K562 (cell line): ENCODE results near the gene TSPAN18. TPM values are rescaled to one million over a fixed set of nuclear protein-coding genes. Genes with fewer than 3 reads are reported as not detected.

Experiments
- ATAC-seq: fragments of 200-7000 bp; cut with Tn5 transposase; 3 replicates; pipeline ENCODE4 v1.9.1; 2020; ENCODE audit warnings: moderate library complexity
- BruUV-seq: library from RNA; stranded (reverse); fragments of 400-500 nt; replicated peaks from 2 replicates; lab custom pipeline; 2021; lab: Mats Ljungman, UMichigan
- CTCF ChIA-PET: fragments of 300-600 bp; formaldehyde crosslinking; extraction: SDS; loops from one replicate; lab custom pipeline; 2021; ENCODE audit warnings: low intra/inter-chr PET ratio; lab: Yijun Ruan, JAX
- POLR2A ChIA-PET: fragments of 300-600, 350-650 bp; sonication (Branson Sonifier 250); formaldehyde crosslinking; extraction: SDS; loops from one replicate; lab custom pipeline; 2021; ENCODE audit warnings: antibody characterized with exemption, inconsistent platforms; lab: Yijun Ruan, JAX
- DNase-seq, 4 experiments: peaks; one replicate each; pipeline versions ENCODE4 v3.0.0 to v3.0.0-alpha.2; 2011 to 2018; ENCODE audit warnings: low spot score in 3 of 4, mixed read lengths in 3 of 4; ENCODE audit errors: extremely low read depth in 1 of 4
- FAIRE-seq: peaks from 2 replicates; lab custom pipeline; 2011; peaks lifted over from hg19 to GRCh38; lab: Jason Lieb, UNC
- H2AFZ ChIP-seq: 2 replicates; pipeline ENCODE4 v1.6.0; 2011; ENCODE audit warnings: low read depth, low read length, control low read depth, inconsistent platforms
- H3K27ac ChIP-seq: fragments of 200-600 bp; 3 replicates; pipeline ENCODE4 v1.8.0; 2011; ENCODE audit warnings: low read depth, mild to moderate bottlenecking, control low read depth, inconsistent platforms, low read length, moderate library complexity, mixed read lengths; ENCODE audit errors: extremely low read depth
- H3K27me3 ChIP-seq, 2 experiments: fragments of 300-600 bp in 1 of 2; 2 replicates in 1 of 2; 3 replicates in 1 of 2; pipeline versions ENCODE4 v1.6.0 to v1.8.0; 2011; ENCODE audit warnings: inconsistent platforms in 2 of 2, low read length in 2 of 2, mild to moderate bottlenecking in 1 of 2, mixed read lengths in 1 of 2, moderate library complexity in 1 of 2; ENCODE audit not compliant: control insufficient read depth in 2 of 2, insufficient read depth in 2 of 2
- H3K36me3 ChIP-seq: fragments of 300-600 bp; 3 replicates; pipeline ENCODE4 v1.8.0; 2011; ENCODE audit warnings: mild to moderate bottlenecking, low read length, inconsistent platforms; ENCODE audit not compliant: control insufficient read depth, insufficient read depth
- H3K4me1 ChIP-seq, 2 experiments: fragments of 200-600 bp in 1 of 2; replicated peaks in 1 of 2; 2 replicates in 1 of 2; 3 replicates in 1 of 2; pipeline versions ENCODE4 v1.5.1 to v1.8.0; 2011; ENCODE audit warnings: inconsistent platforms in 2 of 2, low read length in 2 of 2, mild to moderate bottlenecking in 1 of 2, mixed read lengths in 1 of 2, moderate library complexity in 1 of 2; ENCODE audit not compliant: control insufficient read depth in 2 of 2, insufficient read depth in 2 of 2
- H3K4me2 ChIP-seq: 2 replicates; pipeline ENCODE4 v1.6.1; 2011; ENCODE audit warnings: low read length, control low read depth, inconsistent platforms, mixed read lengths; ENCODE audit not compliant: insufficient read depth
- H3K4me3 ChIP-seq: fragments of 200-600 bp; sonication (generic), shearing (Covaris generic); 2 replicates; pipeline ENCODE4 v1.5.1; 2016; ENCODE audit warnings: control low read depth, inconsistent platforms
- H3K79me2 ChIP-seq: fragments of 200-600 bp; 3 replicates; pipeline ENCODE4 v1.8.0; 2011; ENCODE audit warnings: low read length, inconsistent platforms; ENCODE audit not compliant: control insufficient read depth, insufficient read depth
- H3K9ac ChIP-seq, 2 experiments: 2 replicates each; pipeline versions ENCODE4 v1.6.0 to v1.6.1; 2011; ENCODE audit warnings: low read depth in 2 of 2, low read length in 2 of 2, control low read depth in 1 of 2, inconsistent platforms in 1 of 2, mild to moderate bottlenecking in 1 of 2, mixed read lengths in 1 of 2; ENCODE audit not compliant: insufficient read depth in 1 of 2
- H3K9me1 ChIP-seq: one replicate; pipeline ENCODE4 v1.6.0; 2011; ENCODE audit warnings: inconsistent platforms, mild to moderate bottlenecking, low read length, moderate library complexity; ENCODE audit not compliant: control insufficient read depth, insufficient read depth
- H3K9me3 ChIP-seq: replicated peaks from 2 replicates; pipeline ENCODE4 v1.5.1; 2011; ENCODE audit warnings: low read depth, low read length, inconsistent platforms; ENCODE audit not compliant: control insufficient read depth, insufficient read depth
- H4K20me1 ChIP-seq: replicated peaks from 2 replicates; pipeline ENCODE4 v1.6.1; 2011; ENCODE audit warnings: low read length, inconsistent platforms, mixed read lengths; ENCODE audit not compliant: control insufficient read depth, insufficient read depth
- CBX8 ChIP-seq: fragments of 200-600 bp; sonication (generic); IDR thresholded peaks from 2 replicates; pipeline ENCODE4 v1.6.1; 2012; ENCODE audit warnings: borderline replicate concordance, mixed run types, low read depth, mild to moderate bottlenecking, moderate library complexity, mixed read lengths, low read length, control low read depth, inconsistent platforms; ENCODE audit not compliant: poor library complexity, severe bottlenecking; ENCODE audit errors: extremely low read depth
- ETV1 ChIP-seq: fragments of 450-650 bp; conservative IDR thresholded peaks from 2 replicates; pipeline ENCODE4 v1.6.1; 2016; ENCODE audit warnings: missing genetic modification characterization, control low read depth, low read depth, missing compliant biosample characterization
- FOS ChIP-seq: IDR thresholded peaks from 3 replicates; pipeline ENCODE4 v1.6.1; 2011; ENCODE audit not compliant: insufficient read length; ENCODE audit errors: extremely low read depth
- RBM25 ChIP-seq: fragments of 200-400 bp; formaldehyde crosslinking; IDR thresholded peaks from 2 replicates; pipeline ENCODE4 v1.6.1; 2018; ENCODE audit warnings: low read length, low read depth, moderate library complexity; ENCODE audit not compliant: severe bottlenecking
- STAT5A ChIP-seq: IDR thresholded peaks from 2 replicates; pipeline ENCODE4 v1.6.1; 2012; ENCODE audit warnings: low read length, inconsistent platforms, borderline replicate concordance
- ZFP36 ChIP-seq: fragments of 150-350 bp; IDR thresholded peaks from 2 replicates; pipeline ENCODE4 v1.6.1; 2018; ENCODE audit warnings: low read length, low read depth; ENCODE audit not compliant: partially characterized antibody
- WGBS: fragments of 100-300 bp; shearing (Covaris generic); methylation state at CpG from one replicate; pipeline ENCODE4 v1.1.6; 2016; ENCODE audit warnings: low coverage, mixed read lengths; ENCODE audit not compliant: insufficient coverage; ENCODE audit errors: missing lambda C conversion rate; 5-methylcytosine and 5-hydroxymethylcytosine counted together
- in situ Hi-C: fragments of 300-500 bp; cut with MboI; formaldehyde crosslinking; loops from 4 replicates; pipeline ENCODE4 v1.15.0; 2018; ENCODE audit warnings: inconsistent platforms, mixed read lengths
- intact Hi-C: fragments of 100-400 bp; cut with micrococcal nuclease; formaldehyde crosslinking; loops from 2 replicates; pipeline ENCODE4 v1.14.2; 2022
- polyA plus RNA-seq, 8 experiments: library from polyadenylated mRNA; depleted of rRNA in 4 of 8; stranded (reverse) in 5 of 8; unstranded in 3 of 8; fragments of >200 nt; fragmentation: Nextera tagmentation in 2 of 8; fragmentation: Illumina TruSeq in 1 of 8; extraction: Ambion mirVana in 2 of 8; extraction: Trizol in 1 of 8; gene quantifications; 2 replicates each; pipeline versions ENCODE4 v1.2.1 to v1.2.3, GENCODE V29; 2011 to 2014; ENCODE audit warnings: inconsistent platforms in 1 of 8, missing spikeins in 1 of 8
- total RNA-seq, 7 experiments: library from RNA; depleted of rRNA in 6 of 7; stranded (reverse); fragments of >200 nt in 6 of 7; fragmentation: Illumina TruSeq in 2 of 7; extraction: Trizol in 2 of 7; gene quantifications; 2 replicates each; pipeline versions ENCODE4 v1.2.1 to v1.2.3, GENCODE V29; 2011 to 2021; ENCODE audit warnings: low replicate concordance in 1 of 7
- TF ChIP-seq, protein P1 (sequence below): sonication (generic); formaldehyde crosslinking; IDR thresholded peaks from 2 replicates; pipeline ENCODE4 v1.8.1; 2023; ENCODE audit warnings: mild to moderate bottlenecking, missing genetic modification reagents

The TSPAN18 gene
- total and polyA plus RNA-seq, 9 of the 15 experiments (the other 6 are each of a cell fraction or from before 2014, with no cell fraction given), result 0.17 to 0.35 (median 0.22) TPM; not detected in 4

DNA sequence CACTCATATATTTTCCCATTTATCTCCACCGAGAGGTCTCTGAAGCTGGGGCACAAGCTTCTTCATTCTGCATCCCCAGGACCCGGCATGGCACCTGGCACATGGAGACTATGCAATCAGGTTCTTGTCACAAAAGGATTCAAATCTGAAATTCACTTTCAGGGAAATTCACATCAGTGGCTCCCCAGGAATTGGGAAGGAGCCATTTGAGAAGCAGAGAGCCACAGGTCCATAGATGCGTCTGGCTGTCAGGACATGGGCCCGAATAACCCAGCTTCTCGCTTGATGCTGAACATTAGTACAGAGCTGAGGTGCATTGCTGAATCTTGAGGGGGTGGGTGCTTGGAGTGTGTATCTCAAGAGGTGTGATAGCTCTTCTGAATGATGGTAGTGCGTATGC is 82.5 kb downstream of the TSPAN18 start:
- no TSS peak for BruUV-seq

DNA sequence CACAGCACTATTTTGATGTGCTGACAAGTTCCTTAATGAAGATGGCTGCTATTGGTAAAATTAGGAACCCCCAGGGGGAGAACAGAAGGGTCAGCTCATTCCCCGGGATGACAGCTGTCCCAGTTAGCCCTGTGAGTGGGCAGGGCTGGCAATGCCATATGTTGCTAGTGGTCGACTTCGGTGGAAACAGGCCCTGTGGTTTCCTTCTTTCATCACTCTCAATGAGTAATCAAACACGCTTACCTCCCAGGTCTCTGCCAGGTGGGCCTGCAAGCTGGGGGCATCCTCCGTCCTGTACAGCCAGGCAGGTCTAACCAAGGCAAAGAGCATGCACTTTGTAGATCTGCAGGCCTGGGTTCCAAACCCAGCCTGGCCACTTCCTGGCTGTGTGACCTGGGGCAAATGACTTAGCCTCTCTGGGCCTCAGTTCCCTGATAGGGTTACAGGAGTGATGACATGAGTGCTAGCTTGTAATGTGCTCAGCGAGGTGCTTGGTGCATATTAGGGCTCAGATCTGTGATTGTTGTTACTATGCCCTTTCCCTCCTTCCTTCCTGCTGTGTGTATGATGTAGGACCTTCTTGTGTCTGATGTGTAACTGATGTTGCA is 85.2 kb downstream of the TSPAN18 start:
- Histone ChIP-seq H3K27ac (no peak overlapping the region), H3K4me2 (no peak overlapping the region), H3K79me2 (no peaks in the 10 kb centered on the region), H3K36me3 (no peaks in the 10 kb centered on the region), H3K9me1 (no peaks in the 10 kb centered on the region), H3K9ac (no peak overlapping the region), H3K4me3 (no peak overlapping the region), H2AFZ (no peak overlapping the region), H3K27me3 (peaks cover 10 to 46% of the 10 kb centered on the region in 2 experiments; a peak in 3 of 5 replicates), H3K4me1 (no peaks in the 10 kb centered on the region), H3K9me3 (no peaks in the 10 kb centered on the region), H4K20me1 (peaks cover 10% of the 10 kb centered on the region)
- in situ Hi-C loops, result no loop called here
- ChIA-PET CTCF (no interaction called here), POLR2A (no interaction called here)
- WGBS, result 0% methylated on average over 5 of the region's 6 CpGs
- FAIRE-seq (no peak), ATAC-seq (no peak), DNase-seq (no peak)
- TF ChIP-seq STAT5A (no peak), ETV1 (tag) (0 out of 2 replicates have a peak, but pooled peaks have one; percentile 13), ZFP36 (peak; percentile 70), RBM25 (peak; percentile 54), FOS (no peak)
- TF ChIP-seq, protein P1, sequence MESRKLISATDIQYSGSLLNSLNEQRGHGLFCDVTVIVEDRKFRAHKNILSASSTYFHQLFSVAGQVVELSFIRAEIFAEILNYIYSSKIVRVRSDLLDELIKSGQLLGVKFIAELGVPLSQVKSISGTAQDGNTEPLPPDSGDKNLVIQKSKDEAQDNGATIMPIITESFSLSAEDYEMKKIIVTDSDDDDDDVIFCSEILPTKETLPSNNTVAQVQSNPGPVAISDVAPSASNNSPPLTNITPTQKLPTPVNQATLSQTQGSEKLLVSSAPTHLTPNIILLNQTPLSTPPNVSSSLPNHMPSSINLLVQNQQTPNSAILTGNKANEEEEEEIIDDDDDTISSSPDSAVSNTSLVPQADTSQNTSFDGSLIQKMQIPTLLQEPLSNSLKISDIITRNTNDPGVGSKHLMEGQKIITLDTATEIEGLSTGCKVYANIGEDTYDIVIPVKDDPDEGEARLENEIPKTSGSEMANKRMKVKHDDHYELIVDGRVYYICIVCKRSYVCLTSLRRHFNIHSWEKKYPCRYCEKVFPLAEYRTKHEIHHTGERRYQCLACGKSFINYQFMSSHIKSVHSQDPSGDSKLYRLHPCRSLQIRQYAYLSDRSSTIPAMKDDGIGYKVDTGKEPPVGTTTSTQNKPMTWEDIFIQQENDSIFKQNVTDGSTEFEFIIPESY (CRISPR knock-in tag), result no peak
- BruUV-seq, result no TSS peak
- intact Hi-C loops, result no loop called here

More for the DNA sequence above, 82.5 kb downstream of the TSPAN18 start:
- no peak for DNase-seq
- no peak for FAIRE-seq
- WGBS, result 1% methylated on average over 6 of the region's 6 CpGs
- Histone ChIP-seq H3K27ac (no peak overlapping the region), H3K4me2 (no peak overlapping the region), H3K36me3 (no peaks in the 10 kb centered on the region), H3K4me3 (no peak overlapping the region), H4K20me1 (peaks cover 7% of the 10 kb centered on the region), H3K9ac (no peak overlapping the region)
- TF ChIP-seq CBX8, result no peak
- TF ChIP-seq, all 486 proteins: peak for 0
- no peaks in the 10 kb centered on the region for H3K4me1 ChIP-seq
- H2AFZ ChIP-seq, result no peak overlapping the region
- H3K27me3 ChIP-seq, result peaks cover 19 to 61% of the 10 kb centered on the region in 2 experiments; a peak in 3 of 5 replicates
- POLR2A ChIA-PET, result interaction anchor here (0.6 to 1.2 kb wide), 2 partner anchors 15 to 29 kb away, joined by 3 read pairs; no protein-coding TSS in a partner anchor
- intact Hi-C loops, result no loop called here
- CTCF ChIA-PET, result no interaction called here
- no peak for ATAC-seq
- no peaks in the 10 kb centered on the region for H3K9me3 ChIP-seq
- in situ Hi-C loops, result no loop called here
- H3K9me1 ChIP-seq, result no peaks in the 10 kb centered on the region
- no peaks in the 10 kb centered on the region for H3K79me2 ChIP-seq
